Measurements from ENCODE around the gene PTH. TPM values are rescaled to one million over a fixed set of nuclear protein-coding genes. Genes with fewer than 3 reads are reported as not detected.
A peak's percentile ranks its signal among the peaks of the same experiment; 100 is the strongest.

PTH gene
- polyA plus RNA-seq, 3 donors, result not detected

DNA sequence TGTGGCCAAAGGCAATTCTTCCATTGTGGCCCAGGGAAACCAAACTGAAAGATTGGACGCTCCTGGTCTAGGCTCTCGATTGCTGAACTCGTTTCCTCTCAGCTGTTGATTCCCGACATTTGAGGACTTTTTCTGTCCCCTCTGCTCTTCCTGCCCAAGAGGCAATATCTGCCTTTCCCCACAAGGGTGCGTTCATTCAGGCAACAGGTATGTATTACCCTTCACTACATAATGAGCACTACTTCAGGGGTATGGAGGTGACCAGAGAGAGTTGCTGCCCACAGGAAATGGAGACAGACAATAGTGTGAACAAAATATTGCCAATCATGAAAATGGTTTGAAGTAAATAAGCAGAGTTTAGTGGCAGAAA, 8.2 kb downstream of the PTH start:
- Histone ChIP-seq H3K9me3 (replicated peaks in 1 of 2; ENCODE audit: control insufficient read depth in 1 of 2, insufficient read depth in 1 of 2, low read length in 2 of 2) (no peaks in the 10 kb centered on the region), H4K20me1 (ENCODE audit: insufficient read depth, low read length) (no peaks in the 10 kb centered on the region), H3K4me2 (replicated peaks; ENCODE audit: extremely low read depth, low read length, poor library complexity, severe bottlenecking) (peak overlapping the region; percentile 48), H3K36me3 (replicated peaks in 1 of 2; ENCODE audit: control insufficient read depth in 1 of 2, insufficient read depth in 2 of 2, low read length in 2 of 2) (no peaks in the 10 kb centered on the region), H3K27me3 (ENCODE audit: control insufficient read depth in 2 of 2, insufficient read depth in 2 of 2, low read length in 2 of 2) (no peaks in the 10 kb centered on the region), H3K4me3 (replicated peaks in 1 of 3; ENCODE audit: low read depth in 2 of 3, low read length in 3 of 3) (peak overlapping the region; percentile 26 to 51 (median 27)), H2AFZ (ENCODE audit: insufficient read depth, low read depth, low read length, poor library complexity, severe bottlenecking) (peak overlapping the region; percentile 63), H3K79me2 (ENCODE audit: insufficient read depth, low read length) (no peaks in the 10 kb centered on the region), H3K4me1 (ENCODE audit: control insufficient read depth in 1 of 2, insufficient read depth in 2 of 2, low read length in 2 of 2) (no peaks in the 10 kb centered on the region), H3K27ac (ENCODE audit: low read depth in 1 of 2, low read length in 2 of 2) (no peak overlapping the region), H3K9ac (ENCODE audit: insufficient read depth, low read length, poor library complexity, severe bottlenecking) (peak overlapping the region; percentile 40)
- peak overlapping the region; percentile 60 to 70 for H3K4me3 Mint-ChIP-seq
- intact Hi-C loops (cut with micrococcal nuclease), result no loop called here
- peaks cover 2 to 9% (median 8%) of the 10 kb centered on the region in 3 donors for H3K27me3 Mint-ChIP-seq (ENCODE audit: low read depth in 3 of 3)
- no peak overlapping the region for H3K27ac Mint-ChIP-seq
- no peaks in the 10 kb centered on the region for H3K36me3 Mint-ChIP-seq
- peaks cover 12 to 22% (median 17%) of the 10 kb centered on the region in 7 donors for H3K9me3 Mint-ChIP-seq
- TF ChIP-seq, protein P1, sequence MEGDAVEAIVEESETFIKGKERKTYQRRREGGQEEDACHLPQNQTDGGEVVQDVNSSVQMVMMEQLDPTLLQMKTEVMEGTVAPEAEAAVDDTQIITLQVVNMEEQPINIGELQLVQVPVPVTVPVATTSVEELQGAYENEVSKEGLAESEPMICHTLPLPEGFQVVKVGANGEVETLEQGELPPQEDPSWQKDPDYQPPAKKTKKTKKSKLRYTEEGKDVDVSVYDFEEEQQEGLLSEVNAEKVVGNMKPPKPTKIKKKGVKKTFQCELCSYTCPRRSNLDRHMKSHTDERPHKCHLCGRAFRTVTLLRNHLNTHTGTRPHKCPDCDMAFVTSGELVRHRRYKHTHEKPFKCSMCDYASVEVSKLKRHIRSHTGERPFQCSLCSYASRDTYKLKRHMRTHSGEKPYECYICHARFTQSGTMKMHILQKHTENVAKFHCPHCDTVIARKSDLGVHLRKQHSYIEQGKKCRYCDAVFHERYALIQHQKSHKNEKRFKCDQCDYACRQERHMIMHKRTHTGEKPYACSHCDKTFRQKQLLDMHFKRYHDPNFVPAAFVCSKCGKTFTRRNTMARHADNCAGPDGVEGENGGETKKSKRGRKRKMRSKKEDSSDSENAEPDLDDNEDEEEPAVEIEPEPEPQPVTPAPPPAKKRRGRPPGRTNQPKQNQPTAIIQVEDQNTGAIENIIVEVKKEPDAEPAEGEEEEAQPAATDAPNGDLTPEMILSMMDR (IDR thresholded peaks at IDR 0.05), result no peak
- 57% methylated on average over 4 of the region's 5 CpGs for WGBS (ENCODE audit: insufficient coverage)
- peaks cover 5% of the 10 kb centered on the region for H3K4me1 Mint-ChIP-seq
- DNase-seq, result peak in 1 of 3 donors; percentile 12

DNA sequence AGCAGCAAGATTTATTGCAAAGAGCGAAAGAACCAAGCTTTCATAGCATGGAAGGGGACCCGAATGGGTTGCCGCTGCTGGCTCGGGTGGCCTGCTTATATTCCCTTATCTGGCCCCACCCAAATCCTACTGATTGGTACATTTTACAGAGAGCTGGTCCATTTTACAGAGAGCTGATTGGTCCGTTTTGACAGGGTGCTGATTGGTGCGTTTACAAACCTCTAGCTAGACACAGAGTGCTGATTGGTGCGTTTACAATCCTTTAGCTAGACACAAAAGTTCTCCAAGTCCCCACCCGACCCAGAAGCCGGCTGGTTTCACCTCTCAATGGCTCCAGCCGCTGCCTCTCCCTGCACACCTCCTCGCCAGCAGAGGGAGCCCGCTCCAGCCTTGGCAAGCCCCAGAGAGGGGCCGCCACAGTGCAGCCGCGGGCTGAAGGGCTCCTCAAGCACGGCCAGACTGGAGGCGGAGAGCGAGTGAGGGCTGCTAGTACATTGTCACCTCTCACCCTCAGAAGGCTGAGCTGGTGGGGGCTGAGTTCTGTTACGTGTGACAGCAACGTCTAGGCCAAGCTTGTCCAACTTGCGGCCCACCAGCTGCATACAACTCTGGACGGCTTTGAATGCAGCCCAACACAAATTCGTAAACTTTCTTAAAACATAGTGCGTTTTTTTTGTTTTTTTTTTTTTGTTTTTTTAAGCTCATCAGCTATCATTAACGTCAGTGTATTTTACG, 8.7 kb downstream of the PTH start:
- Histone ChIP-seq H3K36me3 (replicated peaks in 1 of 2; ENCODE audit: control insufficient read depth in 1 of 2, insufficient read depth in 2 of 2, low read length in 2 of 2) (no peaks in the 10 kb centered on the region), H3K9ac (ENCODE audit: insufficient read depth, low read length, poor library complexity, severe bottlenecking) (peak overlapping the region; percentile 40), H3K4me3 (replicated peaks in 1 of 3; ENCODE audit: low read depth in 2 of 3, low read length in 3 of 3) (peak overlapping the region; percentile 26 to 51 (median 27)), H2AFZ (ENCODE audit: insufficient read depth, low read depth, low read length, poor library complexity, severe bottlenecking) (peak overlapping the region; percentile 63), H3K4me1 (ENCODE audit: control insufficient read depth in 1 of 2, insufficient read depth in 2 of 2, low read length in 2 of 2) (no peaks in the 10 kb centered on the region), H4K20me1 (ENCODE audit: insufficient read depth, low read length) (no peaks in the 10 kb centered on the region), H3K27me3 (ENCODE audit: control insufficient read depth in 2 of 2, insufficient read depth in 2 of 2, low read length in 2 of 2) (no peaks in the 10 kb centered on the region), H3K27ac (ENCODE audit: low read depth in 1 of 2, low read length in 2 of 2) (no peak overlapping the region), H3K79me2 (ENCODE audit: insufficient read depth, low read length) (no peaks in the 10 kb centered on the region), H3K4me2 (replicated peaks; ENCODE audit: extremely low read depth, low read length, poor library complexity, severe bottlenecking) (peak overlapping the region; percentile 48), H3K9me3 (replicated peaks in 1 of 2; ENCODE audit: control insufficient read depth in 1 of 2, insufficient read depth in 1 of 2, low read length in 2 of 2) (no peaks in the 10 kb centered on the region)
- WGBS (ENCODE audit: insufficient coverage), result 69% methylated on average over 21 of the region's 26 CpGs
- intact Hi-C loops (cut with micrococcal nuclease), result no loop called here
- peaks cover 12 to 22% (median 18%) of the 10 kb centered on the region in 7 donors for H3K9me3 Mint-ChIP-seq
- TF ChIP-seq, protein P1 (IDR thresholded peaks at IDR 0.05), result peak; percentile 50
- H3K4me1 Mint-ChIP-seq, result peaks cover 5% of the 10 kb centered on the region
- no peak overlapping the region for H3K27ac Mint-ChIP-seq
- peak overlapping the region; percentile 60 to 70 for H3K4me3 Mint-ChIP-seq
- no peaks in the 10 kb centered on the region for H3K36me3 Mint-ChIP-seq
- peaks cover 2 to 8% (median 7%) of the 10 kb centered on the region in 3 donors for H3K27me3 Mint-ChIP-seq (ENCODE audit: low read depth in 3 of 3)
- peak; percentile 17 to 44 (median 27) for DNase-seq
